Lower leg skin (tissue), 3 donors: ENCODE data around the gene MAP4.

ENCODE experiments used
- CTCF ChIP-seq, 3 donors: fragments of 450-650 bp; IDR thresholded peaks; one replicate each; pipeline ENCODE4 v1.5.1; 2016; ENCODE audit warnings: antibody characterized with exemption in 3 of 3, mild to moderate bottlenecking in 3 of 3, moderate library complexity in 2 of 3
- POLR2A ChIP-seq, 2 donors: fragments of 450-650 bp; IDR thresholded peaks; one replicate each; pipeline ENCODE4 v1.6.1; 2016 to 2017; ENCODE audit warnings: antibody characterized with exemption in 2 of 2, mild to moderate bottlenecking in 1 of 2, moderate library complexity in 1 of 2

- TF ChIP-seq CTCF (IDR thresholded peaks at IDR 0.05) (no peak), POLR2A (IDR thresholded peaks at IDR 0.05) (no peak)
These were observed 113.5 kb downstream of the MAP4 start for GRCh38 chr3:47902746-47903145.
